SK-N-SH (cell line): ENCODE data around the gene KIF16B.

ENCODE experiments used
- CTCF ChIP-seq: fragments of 200-600 bp; sonication (generic); IDR thresholded peaks from 2 replicates; pipeline ENCODE4 v1.6.1; 2017; ENCODE audit warnings: antibody characterized with exemption, mild to moderate bottlenecking, moderate library complexity
- EZH2phosphoT487 ChIP-seq: fragments of 200-600 bp; sonication (generic); IDR thresholded peaks from 2 replicates; pipeline ENCODE4 v1.6.1; 2017; ENCODE audit warnings: low read depth, mixed run types, mild to moderate bottlenecking, antibody characterized with exemption, moderate library complexity, borderline replicate concordance
- POLR2AphosphoS5 ChIP-seq: IDR thresholded peaks from 2 replicates; pipeline ENCODE4 v1.6.1; 2012; ENCODE audit warnings: low read depth, low read length

DNA sequence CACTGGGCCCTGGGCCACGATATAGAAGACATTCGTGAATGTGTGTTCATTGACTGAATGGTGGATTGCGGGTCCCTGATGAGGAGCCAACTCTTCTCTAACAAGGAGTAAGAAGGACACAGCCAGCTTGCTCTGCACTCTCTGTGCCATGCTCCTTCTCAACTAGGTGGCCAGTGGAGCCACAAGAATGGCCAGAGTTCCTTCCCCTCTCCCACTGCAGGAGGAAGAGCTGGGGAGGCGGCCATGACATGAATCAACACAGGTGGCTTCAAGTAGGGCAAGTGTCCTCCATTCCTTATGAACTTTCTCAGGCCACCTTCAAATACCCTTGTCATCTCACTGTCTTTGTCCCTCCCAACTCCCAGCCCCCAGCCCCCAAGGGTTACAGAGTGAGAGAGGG, 305.7 kb downstream of the KIF16B start:
- TF ChIP-seq POLR2AphosphoS5, result no peak
- TF ChIP-seq EZH2phosphoT487, result no peak
- no peak for TF ChIP-seq CTCF
